ENCODE measurements around the gene RGS6.

Gene RGS6

DNA sequence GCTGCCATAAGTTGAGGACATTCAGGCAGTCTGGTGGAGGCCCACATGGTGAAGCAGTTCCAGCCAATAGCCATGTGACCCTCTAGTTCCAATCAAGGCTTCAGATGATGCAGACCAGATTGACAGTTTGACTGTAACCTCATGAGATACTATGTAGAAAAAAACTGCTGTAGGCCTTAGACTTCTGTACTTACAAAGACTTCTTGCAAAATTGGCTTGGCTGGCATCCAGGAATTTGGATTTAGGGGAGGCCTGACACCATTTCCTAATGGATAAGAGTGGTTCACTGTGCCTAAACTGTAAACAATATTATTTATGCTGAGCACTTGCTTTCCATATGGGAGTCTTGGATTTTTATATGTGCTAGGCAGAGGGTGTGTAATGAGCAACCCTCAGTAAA is 76.4 kb downstream of the RGS6 start:
- DNase-seq (ENCODE audit: insufficient read length, low spot score) (no peak), FAIRE-seq (no peak)

DNA sequence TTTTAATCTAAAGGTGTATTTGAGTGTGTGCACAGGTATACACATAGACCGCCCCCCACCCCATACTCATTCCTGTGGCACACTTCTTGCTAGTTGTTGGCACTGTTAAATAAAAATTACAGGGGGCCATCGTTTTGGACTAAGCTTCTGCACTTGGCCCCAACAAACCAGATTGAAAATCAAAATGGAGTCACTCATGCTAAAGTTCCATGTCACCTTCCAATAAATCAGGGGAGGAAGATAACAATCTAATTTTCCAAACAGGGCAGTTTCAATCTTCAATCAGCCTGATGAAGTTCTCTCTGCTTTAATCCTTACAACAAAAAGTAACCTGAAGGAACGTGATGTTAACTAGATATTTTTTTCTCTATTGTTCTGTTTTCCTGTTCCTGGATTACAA is 78.2 kb downstream of the RGS6 start:
- DNase-seq (ENCODE audit: insufficient read length, low spot score) = no peak
- no peak for FAIRE-seq

- FAIRE-seq = no peak
- no peak for DNase-seq (ENCODE audit: insufficient read length, low spot score)
Measured at GRCh38 chr14:72013721-72014345, 81.6 kb downstream of the RGS6 start.

DNA sequence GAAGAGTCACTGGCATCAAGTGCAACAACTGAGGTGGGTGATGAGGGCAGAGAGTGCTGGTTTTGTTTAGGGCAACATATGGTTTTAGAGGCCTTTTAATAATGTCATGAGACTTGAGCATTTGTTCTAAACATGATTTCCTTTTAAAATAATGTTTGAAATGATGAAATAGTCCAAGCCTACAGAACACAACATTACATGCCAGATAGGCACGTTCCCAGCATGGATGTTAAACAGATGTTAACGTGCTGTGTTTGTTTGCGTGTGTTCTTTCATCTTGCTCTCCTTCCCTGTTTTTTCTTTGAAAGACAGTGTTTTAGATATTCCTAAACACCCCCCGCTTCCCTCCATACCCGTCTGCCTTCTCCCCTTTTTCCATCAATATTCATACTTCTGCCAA is 82.3 kb downstream of the RGS6 start:
- FAIRE-seq (no peak), DNase-seq (ENCODE audit: insufficient read length, low spot score) (no peak)

DNA sequence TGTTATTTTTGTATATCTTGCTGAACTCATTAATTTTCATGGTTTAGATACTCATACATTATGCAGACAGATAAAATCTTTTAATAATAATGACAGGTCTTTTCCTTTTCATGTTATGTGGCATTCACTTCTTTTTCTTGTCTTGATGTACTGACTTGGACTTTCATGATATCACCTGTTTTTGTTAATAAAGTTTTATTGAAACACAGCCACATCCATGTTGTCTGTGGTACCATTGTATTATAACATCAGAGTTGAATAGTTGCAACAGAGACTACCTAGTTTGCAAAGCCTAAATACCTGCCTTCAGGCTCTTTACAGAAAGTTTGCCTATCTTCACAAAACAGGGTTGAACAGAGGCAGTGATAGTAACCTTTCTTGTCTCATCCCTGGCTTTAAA is 85.1 kb downstream of the RGS6 start:
- DNase-seq (ENCODE audit: insufficient read length, low spot score) = no peak
- FAIRE-seq = no peak

- no peak for FAIRE-seq
- no peak for DNase-seq (ENCODE audit: insufficient read length, low spot score)
Measured at GRCh38 chr14:72023128-72024042, 91.2 kb downstream of the RGS6 start.

DNA sequence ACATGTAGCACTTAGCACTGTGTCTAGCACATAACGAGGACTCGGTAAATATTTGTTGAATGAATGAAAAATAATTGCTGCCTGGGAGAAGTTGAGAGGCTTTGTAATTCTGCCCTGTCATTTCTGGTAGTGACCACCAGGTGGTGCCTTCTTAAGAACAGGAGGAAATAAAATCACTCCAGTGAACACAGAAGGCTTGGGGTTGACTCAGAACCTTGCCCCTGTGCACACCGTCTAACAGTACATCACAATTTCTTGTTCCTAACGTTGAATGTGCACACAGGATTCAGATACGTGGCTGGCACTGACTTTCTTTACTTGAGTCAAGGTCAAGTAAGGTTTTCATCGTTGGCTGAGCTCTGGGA is 91.8 kb downstream of the RGS6 start:
- peak; percentile 49 for FAIRE-seq
- peak; percentile 12 for DNase-seq (ENCODE audit: insufficient read length, low spot score)

DNA sequence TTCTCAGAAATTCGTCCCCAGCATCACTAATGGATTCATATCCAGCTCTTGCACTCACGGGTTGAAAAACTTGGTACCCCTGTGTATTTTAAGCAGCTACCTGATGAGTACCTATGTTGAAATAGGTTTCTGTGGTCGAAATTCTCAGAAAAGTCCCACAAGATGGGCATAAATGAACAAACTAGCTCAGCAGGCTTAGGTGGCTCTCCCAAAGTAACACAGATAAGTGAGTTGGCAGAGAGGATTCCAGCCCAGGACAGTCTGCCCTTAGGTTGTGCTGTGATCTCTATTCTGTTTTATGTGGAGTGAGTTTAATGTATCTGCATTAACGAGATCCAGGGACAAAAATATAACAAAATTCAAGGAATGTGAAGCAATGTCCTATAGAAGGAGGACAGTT is 92.3 kb downstream of the RGS6 start:
- FAIRE-seq = no peak

DNA sequence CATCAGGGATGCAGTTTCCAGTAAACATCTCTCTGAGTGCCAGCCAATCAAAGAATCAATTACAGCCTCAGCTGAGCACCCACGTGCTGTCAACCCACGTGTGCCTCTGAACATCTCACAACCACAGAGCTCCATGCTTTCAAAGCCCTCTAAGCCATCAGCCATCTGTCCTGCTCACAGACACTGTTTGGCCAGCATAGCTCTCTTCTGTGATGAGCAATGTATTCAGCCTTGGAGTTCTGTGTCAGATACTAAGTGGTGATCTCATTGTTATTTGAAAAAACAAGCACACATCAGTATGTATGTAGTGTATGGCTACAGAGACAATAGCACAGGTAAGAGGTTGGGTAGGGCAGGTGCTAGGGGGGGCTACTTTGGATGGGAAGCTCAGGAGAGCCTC is 94.3 kb downstream of the RGS6 start:
- DNase-seq (ENCODE audit: insufficient read length, low spot score) (no peak), FAIRE-seq (no peak)

More for the DNA sequence above, 92.3 kb downstream of the RGS6 start:
- DNase-seq (ENCODE audit: insufficient read length, low spot score) = no peak

- FAIRE-seq = no peak
- no peak for DNase-seq (ENCODE audit: insufficient read length, low spot score)
Measured at GRCh38 chr14:72027061-72027460, 94.8 kb downstream of the RGS6 start.

GRCh38 chr14:72033365-72033764 is 101.1 kb downstream of the RGS6 start:
- DNase-seq (ENCODE audit: insufficient read length, low spot score) (no peak), FAIRE-seq (no peak)

GRCh38 chr14:72040528-72040927 is 108.3 kb downstream of the RGS6 start:
- DNase-seq (ENCODE audit: insufficient read length, low spot score) (no peak), FAIRE-seq (no peak)

- FAIRE-seq = no peak
- DNase-seq (ENCODE audit: insufficient read length, low spot score) = no peak
Measured at GRCh38 chr14:72045271-72045670, 113.0 kb downstream of the RGS6 start.

GRCh38 chr14:72045885-72046284 is 113.7 kb downstream of the RGS6 start:
- DNase-seq (ENCODE audit: insufficient read length, low spot score) = no peak
- FAIRE-seq = no peak

DNA sequence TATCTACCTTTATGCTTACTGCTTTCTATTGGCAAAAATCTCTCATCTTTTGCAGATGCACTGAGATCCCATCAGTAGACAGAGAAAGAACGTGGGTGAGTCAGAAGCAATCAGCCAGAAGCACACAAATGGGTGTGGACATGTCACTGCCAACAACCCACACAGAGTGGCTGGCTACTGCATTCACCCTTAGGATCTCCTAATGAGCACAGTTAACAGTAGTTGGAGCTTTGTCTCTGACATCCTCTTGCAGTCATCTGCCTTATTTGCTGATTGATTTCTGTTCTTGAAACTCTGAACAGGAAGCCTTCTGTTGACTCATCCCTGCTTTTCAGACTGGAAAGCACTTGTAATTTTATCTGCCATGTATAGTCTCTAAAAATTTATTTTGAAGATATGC is 117.2 kb downstream of the RGS6 start:
- peak; percentile 1 for DNase-seq (ENCODE audit: insufficient read length, low spot score)
- peak; percentile 4 for FAIRE-seq

GRCh38 chr14:72052356-72052755 is 120.1 kb downstream of the RGS6 start:
- no peak for FAIRE-seq
- DNase-seq (ENCODE audit: insufficient read length, low spot score) = no peak

GRCh38 chr14:72053651-72054050 is 121.4 kb downstream of the RGS6 start:
- FAIRE-seq (no peak), DNase-seq (ENCODE audit: insufficient read length, low spot score) (no peak)

GRCh38 chr14:72054911-72055310 is 122.7 kb downstream of the RGS6 start:
- DNase-seq (ENCODE audit: insufficient read length, low spot score) (no peak), FAIRE-seq (no peak)

DNA sequence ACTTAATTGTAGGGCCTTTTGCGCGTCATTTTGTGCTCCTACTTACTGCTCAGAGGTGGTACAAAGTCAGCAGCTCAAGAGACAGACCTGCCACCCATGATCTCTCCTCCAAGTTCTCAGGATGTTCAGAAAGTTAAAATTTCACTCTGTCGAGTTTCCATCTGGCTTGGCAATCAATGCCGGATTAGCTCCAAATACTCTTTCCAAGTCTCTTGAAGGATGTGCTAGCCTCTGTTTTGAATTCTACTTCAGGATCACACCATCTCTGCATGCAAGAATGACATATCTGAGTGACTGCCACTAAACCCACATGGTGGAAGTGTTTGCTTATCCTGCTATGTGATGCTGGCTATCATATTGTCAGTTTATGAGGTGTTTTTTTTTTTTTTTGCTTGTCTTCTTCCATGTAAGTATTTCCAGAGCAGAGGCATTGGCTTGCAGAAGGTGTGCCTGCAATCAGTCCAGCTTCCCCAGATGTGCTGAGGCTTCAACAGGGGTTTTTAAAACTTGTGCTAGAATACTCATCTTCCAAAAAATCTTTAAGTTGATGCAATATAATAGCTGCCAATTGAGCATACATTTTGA is 125.6 kb downstream of the RGS6 start:
- FAIRE-seq = no peak

DNA sequence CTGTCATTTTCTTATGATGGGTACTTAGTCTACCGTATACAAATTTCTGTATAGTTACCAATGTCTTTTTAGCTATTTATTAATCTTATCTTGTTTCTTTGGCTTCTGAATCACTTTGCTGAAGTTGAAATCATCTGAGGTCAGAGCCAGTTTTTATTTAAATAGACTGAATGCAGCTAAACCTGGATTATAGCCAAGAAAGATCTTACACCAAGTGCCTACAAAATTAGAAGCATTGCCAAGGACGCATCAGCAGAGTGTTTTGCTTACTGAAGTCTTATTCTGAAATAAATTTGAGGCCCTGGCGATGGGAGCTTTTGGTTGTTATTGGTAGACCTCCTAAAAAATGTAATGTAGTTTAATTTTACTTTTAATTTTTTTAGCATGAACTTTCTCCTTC is 128.2 kb downstream of the RGS6 start:
- no peak for DNase-seq (ENCODE audit: insufficient read length, low spot score)
- FAIRE-seq = no peak

More for the DNA sequence above, 125.6 kb downstream of the RGS6 start:
- DNase-seq (ENCODE audit: insufficient read length, low spot score) = no peak

- DNase-seq (ENCODE audit: insufficient read length, low spot score) (no peak), FAIRE-seq (no peak)
Measured at GRCh38 chr14:72060917-72061316, 128.7 kb downstream of the RGS6 start.

GRCh38 chr14:72061718-72062117 is 129.5 kb downstream of the RGS6 start:
- FAIRE-seq = no peak
- DNase-seq (ENCODE audit: insufficient read length, low spot score) = no peak
